WTC11 (cell line): Measurements from ENCODE around the gene GPC1. TPM values are rescaled to one million over a fixed set of nuclear protein-coding genes. Genes with fewer than 3 reads are reported as not detected.
A peak's percentile ranks its signal among the peaks of the same experiment; 100 is the strongest.

Experiments
- ATAC-seq: fragments of 200-7000 bp; cut with Tn5 transposase; 2 replicates; pipeline ENCODE4 v1.10.0; 2021; ENCODE audit warnings: mild to moderate bottlenecking, moderate library complexity
- CTCF ChIA-PET: fragments of 300-600 bp; sonication (Branson Sonifier 250); formaldehyde crosslinking; loops from one replicate; lab custom pipeline; 2021; ENCODE audit warnings: antibody characterized with exemption; lab: Charles Lee
- POLR2A ChIA-PET: fragments of 350-600 bp; sonication (Branson Sonifier 250); formaldehyde crosslinking; loops from one replicate; lab custom pipeline; 2021; ENCODE audit warnings: antibody characterized with exemption; lab: Charles Lee
- DNase-seq: peaks from one replicate; pipeline ENCODE4 v3.0.0; 2021; ENCODE audit warnings: low spot score
- H3K27ac Mint-ChIP-seq: 2 replicates; pipeline ENCODE4 v1.8.0; 2021; ENCODE audit warnings: mixed read lengths
- H3K27me3 Mint-ChIP-seq: 2 replicates; pipeline ENCODE4 v1.8.0; 2021; ENCODE audit warnings: low read depth, mild to moderate bottlenecking, moderate library complexity, mixed read lengths
- H3K36me3 Mint-ChIP-seq: 2 replicates; pipeline ENCODE4 v1.8.0; 2021; ENCODE audit warnings: mixed read lengths
- H3K4me1 Mint-ChIP-seq: 2 replicates; pipeline ENCODE4 v1.8.0; 2022; ENCODE audit warnings: mixed read lengths
- H3K4me3 Mint-ChIP-seq: 2 replicates; pipeline ENCODE4 v1.8.0; 2021; ENCODE audit warnings: mild to moderate bottlenecking, moderate library complexity, mixed read lengths
- H3K9me3 Mint-ChIP-seq: 2 replicates; pipeline ENCODE4 v1.8.0; 2021; ENCODE audit warnings: mixed read lengths
- ATF2 ChIP-seq: sonication (generic); formaldehyde crosslinking; IDR thresholded peaks from 2 replicates; pipeline ENCODE4 v1.8.1; 2022; ENCODE audit warnings: low read depth, missing genetic modification reagents, borderline replicate concordance
- CREB1 ChIP-seq: sonication (generic); formaldehyde crosslinking; IDR thresholded peaks from 2 replicates; pipeline ENCODE4 v1.8.0; 2023; ENCODE audit warnings: mild to moderate bottlenecking, missing genetic modification reagents
- E2F1 ChIP-seq: sonication (generic); formaldehyde crosslinking; IDR thresholded peaks from 2 replicates; pipeline ENCODE4 v1.8.0; 2022; ENCODE audit warnings: mild to moderate bottlenecking, missing genetic modification reagents
- ELF4 ChIP-seq: sonication (generic); formaldehyde crosslinking; IDR thresholded peaks from 2 replicates; pipeline ENCODE4 v1.8.1; 2022; ENCODE audit warnings: low read depth, mild to moderate bottlenecking, moderate library complexity, missing genetic modification reagents
- FOXJ3 ChIP-seq: sonication (generic); formaldehyde crosslinking; IDR thresholded peaks from 2 replicates; pipeline ENCODE4 v1.9.0; 2021; ENCODE audit warnings: missing genetic modification reagents, mild to moderate bottlenecking, borderline replicate concordance
- FOXP1 ChIP-seq: sonication (generic); formaldehyde crosslinking; IDR thresholded peaks from 2 replicates; pipeline ENCODE4 v1.8.0; 2022; ENCODE audit warnings: missing genetic modification reagents, mild to moderate bottlenecking, moderate library complexity, borderline replicate concordance
- NR3C1 ChIP-seq: sonication (generic); formaldehyde crosslinking; conservative IDR thresholded peaks from 2 replicates; pipeline ENCODE4 v1.8.1; 2023; ENCODE audit warnings: low read depth, mild to moderate bottlenecking, missing genetic modification reagents
- RORB ChIP-seq: fragments of 250-450 bp; sonication (Bioruptor Pico); IDR thresholded peaks from 2 replicates; pipeline ENCODE4 v1.9.0; 2021; ENCODE audit warnings: mild to moderate bottlenecking
- TCF7 ChIP-seq: sonication (generic); formaldehyde crosslinking; IDR thresholded peaks from 2 replicates; pipeline ENCODE4 v1.8.0; 2022; ENCODE audit warnings: mild to moderate bottlenecking, low read depth, missing genetic modification reagents, moderate library complexity
- ZBTB21 ChIP-seq: sonication (generic); formaldehyde crosslinking; IDR thresholded peaks from 2 replicates; pipeline ENCODE4 v1.8.1; 2023; ENCODE audit warnings: mild to moderate bottlenecking, missing genetic modification reagents, borderline replicate concordance
- ZNF121 ChIP-seq: sonication (generic); formaldehyde crosslinking; IDR thresholded peaks from 2 replicates; pipeline ENCODE4 v1.8.0; 2023; ENCODE audit warnings: missing genetic modification reagents
- total RNA-seq: library from RNA; stranded (reverse); gene quantifications from 3 replicates; pipeline ENCODE4 v1.2.3, GENCODE V29; 2021
- TF ChIP-seq, protein P1 (sequence below): fragments of 200-600 bp; IDR thresholded peaks from 2 replicates; pipeline ENCODE4 v1.8.0; 2022; ENCODE audit warnings: antibody characterized with exemption
- TF ChIP-seq, protein P2 (sequence below): sonication (generic); formaldehyde crosslinking; IDR thresholded peaks from 2 replicates; pipeline ENCODE4 v1.8.1; 2023; ENCODE audit warnings: mild to moderate bottlenecking, moderate library complexity, missing genetic modification reagents
- TF ChIP-seq, protein P3 (sequence below): sonication (generic); formaldehyde crosslinking; conservative IDR thresholded peaks from 2 replicates; pipeline ENCODE4 v1.8.1; 2022; ENCODE audit warnings: mild to moderate bottlenecking, missing genetic modification reagents
- TF ChIP-seq, protein P4 (sequence below): sonication (generic); formaldehyde crosslinking; IDR thresholded peaks from 2 replicates; pipeline ENCODE4 v1.8.0; 2022; ENCODE audit warnings: mild to moderate bottlenecking, missing genetic modification reagents
- TF ChIP-seq, protein P5 (sequence below): sonication (generic); formaldehyde crosslinking; IDR thresholded peaks from 2 replicates; pipeline ENCODE4 v1.8.1; 2023; ENCODE audit warnings: mild to moderate bottlenecking, missing genetic modification reagents, borderline replicate concordance

GPC1 gene
- total RNA-seq, 1 experiment from 2014 or later = 41.5 TPM

GRCh38 chr2:240467659-240468302 is 32.3 kb downstream of the GPC1 start:
- Mint-ChIP-seq H3K27ac (no peak overlapping the region), H3K9me3 (no peaks in the 10 kb centered on the region), H3K4me3 (no peak overlapping the region), H3K36me3 (peaks cover 7% of the 10 kb centered on the region; the same call in 1 of the 2 replicates)
- DNase-seq (peak; percentile 12), ATAC-seq (peak; percentile 25)
- TF ChIP-seq, protein P1, sequence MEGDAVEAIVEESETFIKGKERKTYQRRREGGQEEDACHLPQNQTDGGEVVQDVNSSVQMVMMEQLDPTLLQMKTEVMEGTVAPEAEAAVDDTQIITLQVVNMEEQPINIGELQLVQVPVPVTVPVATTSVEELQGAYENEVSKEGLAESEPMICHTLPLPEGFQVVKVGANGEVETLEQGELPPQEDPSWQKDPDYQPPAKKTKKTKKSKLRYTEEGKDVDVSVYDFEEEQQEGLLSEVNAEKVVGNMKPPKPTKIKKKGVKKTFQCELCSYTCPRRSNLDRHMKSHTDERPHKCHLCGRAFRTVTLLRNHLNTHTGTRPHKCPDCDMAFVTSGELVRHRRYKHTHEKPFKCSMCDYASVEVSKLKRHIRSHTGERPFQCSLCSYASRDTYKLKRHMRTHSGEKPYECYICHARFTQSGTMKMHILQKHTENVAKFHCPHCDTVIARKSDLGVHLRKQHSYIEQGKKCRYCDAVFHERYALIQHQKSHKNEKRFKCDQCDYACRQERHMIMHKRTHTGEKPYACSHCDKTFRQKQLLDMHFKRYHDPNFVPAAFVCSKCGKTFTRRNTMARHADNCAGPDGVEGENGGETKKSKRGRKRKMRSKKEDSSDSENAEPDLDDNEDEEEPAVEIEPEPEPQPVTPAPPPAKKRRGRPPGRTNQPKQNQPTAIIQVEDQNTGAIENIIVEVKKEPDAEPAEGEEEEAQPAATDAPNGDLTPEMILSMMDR = no peak
- no peak for TF ChIP-seq FOXJ3 (CRISPR knock-in tag)
- no peak for TF ChIP-seq E2F1 (CRISPR knock-in tag)
- TF ChIP-seq, protein P2, sequence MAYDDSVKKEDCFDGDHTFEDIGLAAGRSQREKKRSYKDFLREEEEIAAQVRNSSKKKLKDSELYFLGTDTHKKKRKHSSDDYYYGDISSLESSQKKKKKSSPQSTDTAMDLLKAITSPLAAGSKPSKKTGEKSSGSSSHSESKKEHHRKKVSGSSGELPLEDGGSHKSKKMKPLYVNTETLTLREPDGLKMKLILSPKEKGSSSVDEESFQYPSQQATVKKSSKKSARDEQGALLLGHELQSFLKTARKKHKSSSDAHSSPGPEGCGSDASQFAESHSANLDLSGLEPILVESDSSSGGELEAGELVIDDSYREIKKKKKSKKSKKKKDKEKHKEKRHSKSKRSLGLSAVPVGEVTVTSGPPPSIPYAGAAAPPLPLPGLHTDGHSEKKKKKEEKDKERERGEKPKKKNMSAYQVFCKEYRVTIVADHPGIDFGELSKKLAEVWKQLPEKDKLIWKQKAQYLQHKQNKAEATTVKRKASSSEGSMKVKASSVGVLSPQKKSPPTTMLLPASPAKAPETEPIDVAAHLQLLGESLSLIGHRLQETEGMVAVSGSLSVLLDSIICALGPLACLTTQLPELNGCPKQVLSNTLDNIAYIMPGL (CRISPR knock-in tag) = no peak
- TF ChIP-seq, protein P3, sequence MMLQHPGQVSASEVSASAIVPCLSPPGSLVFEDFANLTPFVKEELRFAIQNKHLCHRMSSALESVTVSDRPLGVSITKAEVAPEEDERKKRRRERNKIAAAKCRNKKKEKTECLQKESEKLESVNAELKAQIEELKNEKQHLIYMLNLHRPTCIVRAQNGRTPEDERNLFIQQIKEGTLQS (CRISPR knock-in tag) = no peak
- no peak for TF ChIP-seq FOXP1 (CRISPR knock-in tag)
- TF ChIP-seq, all 79 proteins: peak for 0
- POLR2A ChIA-PET = no interaction called here
- no peaks in the 10 kb centered on the region for H3K4me1 Mint-ChIP-seq
- CTCF ChIA-PET = interaction anchor here (1.3 to 2.4 kb wide), 2 partner anchors 10 to 12 kb away, joined by 3 to 7 read pairs; no protein-coding TSS in a partner anchor
- H3K27me3 Mint-ChIP-seq = peaks cover 28% of the 10 kb centered on the region

- POLR2A ChIA-PET = no interaction called here
- H3K4me3 Mint-ChIP-seq = no peak overlapping the region
- H3K9me3 Mint-ChIP-seq = peaks cover 6% of the 10 kb centered on the region
- no peak for ATAC-seq
- CTCF ChIA-PET = interaction anchor here (0.6 to 1.3 kb wide), 6 partner anchors 10 to 235 kb away, joined by 3 to 6 read pairs (median 4); no protein-coding TSS in a partner anchor
- H3K36me3 Mint-ChIP-seq = peaks cover 7% of the 10 kb centered on the region
- peaks cover 33% of the 10 kb centered on the region for H3K27me3 Mint-ChIP-seq
- peak; percentile 14 for DNase-seq
- H3K27ac Mint-ChIP-seq = no peak overlapping the region
- TF ChIP-seq ELF4 (CRISPR knock-in tag) = no peak
- TF ChIP-seq, protein P4, sequence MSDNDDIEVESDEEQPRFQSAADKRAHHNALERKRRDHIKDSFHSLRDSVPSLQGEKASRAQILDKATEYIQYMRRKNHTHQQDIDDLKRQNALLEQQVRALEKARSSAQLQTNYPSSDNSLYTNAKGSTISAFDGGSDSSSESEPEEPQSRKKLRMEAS (CRISPR knock-in tag) = no peak
- no peak for TF ChIP-seq ZBTB21 (CRISPR knock-in tag)
- TF ChIP-seq, protein P5, sequence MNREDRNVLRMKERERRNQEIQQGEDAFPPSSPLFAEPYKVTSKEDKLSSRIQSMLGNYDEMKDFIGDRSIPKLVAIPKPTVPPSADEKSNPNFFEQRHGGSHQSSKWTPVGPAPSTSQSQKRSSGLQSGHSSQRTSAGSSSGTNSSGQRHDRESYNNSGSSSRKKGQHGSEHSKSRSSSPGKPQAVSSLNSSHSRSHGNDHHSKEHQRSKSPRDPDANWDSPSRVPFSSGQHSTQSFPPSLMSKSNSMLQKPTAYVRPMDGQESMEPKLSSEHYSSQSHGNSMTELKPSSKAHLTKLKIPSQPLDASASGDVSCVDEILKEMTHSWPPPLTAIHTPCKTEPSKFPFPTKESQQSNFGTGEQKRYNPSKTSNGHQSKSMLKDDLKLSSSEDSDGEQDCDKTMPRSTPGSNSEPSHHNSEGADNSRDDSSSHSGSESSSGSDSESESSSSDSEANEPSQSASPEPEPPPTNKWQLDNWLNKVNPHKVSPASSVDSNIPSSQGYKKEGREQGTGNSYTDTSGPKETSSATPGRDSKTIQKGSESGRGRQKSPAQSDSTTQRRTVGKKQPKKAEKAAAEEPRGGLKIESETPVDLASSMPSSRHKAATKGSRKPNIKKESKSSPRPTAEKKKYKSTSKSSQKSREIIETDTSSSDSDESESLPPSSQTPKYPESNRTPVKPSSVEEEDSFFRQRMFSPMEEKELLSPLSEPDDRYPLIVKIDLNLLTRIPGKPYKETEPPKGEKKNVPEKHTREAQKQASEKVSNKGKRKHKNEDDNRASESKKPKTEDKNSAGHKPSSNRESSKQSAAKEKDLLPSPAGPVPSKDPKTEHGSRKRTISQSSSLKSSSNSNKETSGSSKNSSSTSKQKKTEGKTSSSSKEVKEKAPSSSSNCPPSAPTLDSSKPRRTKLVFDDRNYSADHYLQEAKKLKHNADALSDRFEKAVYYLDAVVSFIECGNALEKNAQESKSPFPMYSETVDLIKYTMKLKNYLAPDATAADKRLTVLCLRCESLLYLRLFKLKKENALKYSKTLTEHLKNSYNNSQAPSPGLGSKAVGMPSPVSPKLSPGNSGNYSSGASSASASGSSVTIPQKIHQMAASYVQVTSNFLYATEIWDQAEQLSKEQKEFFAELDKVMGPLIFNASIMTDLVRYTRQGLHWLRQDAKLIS = no peak
- no peak for TF ChIP-seq CREB1 (CRISPR knock-in tag)
- no peak for TF ChIP-seq NR3C1 (CRISPR knock-in tag)
- no peak for TF ChIP-seq ATF2 (CRISPR knock-in tag)
- TF ChIP-seq, protein P3 (CRISPR knock-in tag) = no peak
- no peak for TF ChIP-seq RORB (CRISPR knock-in tag)
- TF ChIP-seq ZNF121 (CRISPR knock-in tag) = no peak
- no peak for TF ChIP-seq TCF7 (CRISPR knock-in tag)
- TF ChIP-seq, all 79 proteins: peak for 0
- no peaks in the 10 kb centered on the region for H3K4me1 Mint-ChIP-seq
These were observed 33.1 kb downstream of the GPC1 start for GRCh38 chr2:240468303-240469238.
